NB4 (cell line): ENCODE measurements around the gene ZNF598.

Experiments used
- CTCF ChIP-seq: IDR thresholded peaks from one replicate; pipeline ENCODE4 v1.5.1; 2012; ENCODE audit warnings: low read depth, low read length
- MAX ChIP-seq: IDR thresholded peaks from 2 replicates; pipeline ENCODE4 v1.6.1; 2011; ENCODE audit warnings: low read depth, low read length
- POLR2A ChIP-seq: IDR thresholded peaks from 2 replicates; pipeline ENCODE4 v1.6.1; 2011; ENCODE audit warnings: mild to moderate bottlenecking; ENCODE audit not compliant: insufficient read length; ENCODE audit errors: extremely low read depth

GRCh38 chr16:1982991-1983543 is 26.6 kb downstream of the ZNF598 start:
- no peak for TF ChIP-seq CTCF
- no peak for TF ChIP-seq POLR2A
- TF ChIP-seq MAX = no peak
